ENCODE data around the gene RNF126.
A peak's percentile ranks its signal among the peaks of the same experiment; 100 is the strongest.

Gene RNF126

DNA sequence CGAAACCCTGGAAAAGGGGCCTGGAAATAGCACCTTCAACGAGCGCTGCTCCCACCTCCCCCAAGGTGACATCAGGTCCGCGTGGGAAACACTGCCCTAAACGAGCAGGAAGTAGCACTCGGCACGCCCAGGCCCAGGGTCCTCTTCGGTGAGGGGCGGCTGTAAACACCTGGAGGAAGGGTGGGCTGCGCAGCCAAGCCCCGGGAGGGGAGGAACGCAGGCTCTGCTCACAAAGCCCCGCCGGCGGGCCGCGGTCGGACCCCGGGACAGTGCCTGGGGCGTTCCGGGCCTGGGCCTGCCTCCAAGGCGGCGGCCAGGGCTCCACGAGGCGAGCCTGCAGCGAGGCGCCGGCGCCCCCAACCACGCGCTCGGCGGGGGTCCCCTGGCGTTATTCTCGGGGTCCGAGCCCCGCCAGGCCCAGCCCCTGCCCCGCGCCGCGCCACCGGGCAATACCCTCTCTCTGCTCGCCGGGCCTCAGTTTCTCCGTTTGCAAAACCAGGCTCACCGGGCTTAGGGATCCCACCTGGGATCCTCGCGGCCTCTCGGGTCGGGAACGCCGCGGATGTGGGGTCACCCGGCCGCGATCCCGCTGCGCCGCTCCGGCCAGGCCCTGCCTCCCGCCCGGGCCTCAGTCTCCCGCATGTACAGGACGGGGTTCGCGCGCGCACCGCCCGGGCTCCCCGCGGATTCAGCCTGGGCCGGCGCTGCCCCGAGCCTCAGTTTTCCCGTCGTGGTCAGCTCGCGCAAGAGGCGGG is 630 bp downstream of the RNF126 start:
- peak; percentile 72 for DNase-seq

DNA sequence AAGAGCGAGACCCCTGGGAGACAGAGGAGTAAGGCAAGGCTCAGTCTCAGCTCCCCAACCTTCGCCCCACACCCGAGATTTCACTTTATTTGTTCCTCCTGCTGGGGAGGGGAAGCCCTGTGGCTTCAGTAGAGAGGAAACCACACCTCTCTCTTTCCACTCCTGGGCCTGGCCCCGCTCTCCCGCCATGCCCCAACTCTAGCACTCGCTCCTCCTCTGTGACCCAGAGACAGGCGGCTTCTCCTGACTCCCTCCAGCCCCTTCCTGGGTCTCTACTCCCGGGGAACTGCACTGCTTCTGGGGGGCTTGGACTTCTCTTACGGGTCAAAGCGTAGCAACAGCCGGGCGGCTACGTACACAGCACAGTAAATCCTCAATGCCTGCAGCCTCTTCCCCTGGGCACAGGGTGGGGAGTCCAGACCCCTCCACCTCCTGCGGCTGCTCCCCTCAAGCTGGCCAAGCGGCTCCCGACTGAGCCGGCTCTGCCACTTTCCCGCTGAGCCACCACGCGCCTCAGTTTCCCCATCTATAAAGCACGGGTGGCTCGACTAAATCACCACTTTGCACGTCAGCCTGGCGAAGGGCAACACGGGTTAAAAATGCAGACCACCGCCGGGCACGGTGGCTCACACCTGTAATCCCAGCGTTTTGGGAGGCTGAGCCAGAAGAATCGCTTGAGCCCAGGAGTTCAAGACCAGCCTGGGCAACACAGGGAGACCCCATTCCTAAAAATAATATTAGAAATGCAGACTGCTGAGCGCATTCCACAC is 1.4 kb downstream of the RNF126 start:
- peak; percentile 78 for DNase-seq

DNA sequence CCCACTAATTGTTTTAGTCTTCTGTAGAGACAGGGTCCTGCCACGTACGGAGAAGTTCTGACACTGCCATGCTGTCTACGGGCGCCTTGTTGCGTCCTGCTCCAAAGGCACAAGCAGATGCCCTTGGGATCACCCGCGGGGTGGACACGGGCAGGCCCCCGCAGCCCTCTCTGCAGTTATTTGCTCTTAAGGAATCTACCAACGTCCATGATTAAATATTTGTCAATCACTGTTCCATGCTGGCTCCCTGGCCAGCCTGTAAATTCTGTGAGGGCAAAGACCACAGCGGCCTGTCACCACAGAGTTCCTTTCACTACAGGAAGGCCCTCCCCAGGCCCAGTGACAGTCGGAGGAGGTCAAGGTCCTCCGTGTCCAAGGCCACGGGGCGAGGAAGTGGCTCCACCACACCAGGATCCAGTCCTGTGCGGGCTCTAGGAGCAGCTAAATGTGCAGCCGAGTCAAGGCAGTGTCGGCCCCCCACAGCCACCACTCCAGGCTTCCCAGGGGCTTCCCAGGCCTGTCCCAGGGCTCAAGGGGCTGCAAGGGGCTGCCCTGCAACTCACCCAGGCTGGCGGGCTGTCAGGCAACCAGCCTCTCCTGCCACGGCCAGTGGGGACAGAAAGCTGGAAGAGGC is 2.1 kb downstream of the RNF126 start:
- DNase-seq, result no peak

DNA sequence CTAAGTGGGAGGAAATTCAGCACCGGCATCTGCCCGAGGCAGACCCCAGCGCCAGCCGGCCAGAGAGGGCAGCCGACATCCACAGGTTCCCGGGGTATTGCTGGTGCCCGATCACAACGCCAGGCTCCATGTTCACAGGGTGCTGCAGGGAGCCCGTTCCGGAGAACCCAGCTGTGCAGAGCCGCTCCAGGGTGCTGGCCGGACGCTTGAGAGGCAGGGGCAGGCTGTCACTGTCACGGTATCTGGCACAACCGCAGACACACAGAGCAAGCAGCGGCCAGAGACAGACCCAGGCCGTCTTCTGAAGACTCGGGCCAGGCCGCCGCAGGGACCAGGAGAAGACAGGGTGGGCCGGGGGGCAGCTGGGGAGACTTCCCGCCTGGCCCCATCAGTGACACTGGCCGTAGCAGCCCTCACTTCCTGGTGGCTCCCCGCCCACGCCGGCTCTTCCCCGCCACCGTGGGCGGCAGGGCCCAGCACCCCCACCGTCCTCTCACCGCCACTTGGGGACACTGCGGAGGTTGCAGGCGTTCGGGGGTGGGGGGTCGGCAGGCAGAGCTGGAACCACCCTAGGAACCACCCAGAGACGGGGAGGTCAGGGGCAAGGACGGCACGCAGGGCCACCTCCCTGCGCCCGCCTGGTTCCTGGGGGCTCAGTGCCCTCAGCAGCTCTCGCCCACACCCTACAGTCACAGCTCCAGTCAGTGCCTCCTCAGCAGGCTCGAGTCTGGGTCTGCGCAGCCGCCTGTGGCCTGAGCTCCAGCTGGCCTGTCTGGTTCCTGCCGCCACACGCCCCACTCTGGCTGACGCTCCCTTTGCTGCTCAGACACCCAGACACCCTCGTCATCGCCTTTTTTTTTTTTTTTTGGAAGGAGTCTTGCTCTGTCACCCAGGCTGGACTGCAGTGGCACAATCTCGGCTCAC is 3.8 kb downstream of the RNF126 start:
- peak; percentile 66 for DNase-seq

DNA sequence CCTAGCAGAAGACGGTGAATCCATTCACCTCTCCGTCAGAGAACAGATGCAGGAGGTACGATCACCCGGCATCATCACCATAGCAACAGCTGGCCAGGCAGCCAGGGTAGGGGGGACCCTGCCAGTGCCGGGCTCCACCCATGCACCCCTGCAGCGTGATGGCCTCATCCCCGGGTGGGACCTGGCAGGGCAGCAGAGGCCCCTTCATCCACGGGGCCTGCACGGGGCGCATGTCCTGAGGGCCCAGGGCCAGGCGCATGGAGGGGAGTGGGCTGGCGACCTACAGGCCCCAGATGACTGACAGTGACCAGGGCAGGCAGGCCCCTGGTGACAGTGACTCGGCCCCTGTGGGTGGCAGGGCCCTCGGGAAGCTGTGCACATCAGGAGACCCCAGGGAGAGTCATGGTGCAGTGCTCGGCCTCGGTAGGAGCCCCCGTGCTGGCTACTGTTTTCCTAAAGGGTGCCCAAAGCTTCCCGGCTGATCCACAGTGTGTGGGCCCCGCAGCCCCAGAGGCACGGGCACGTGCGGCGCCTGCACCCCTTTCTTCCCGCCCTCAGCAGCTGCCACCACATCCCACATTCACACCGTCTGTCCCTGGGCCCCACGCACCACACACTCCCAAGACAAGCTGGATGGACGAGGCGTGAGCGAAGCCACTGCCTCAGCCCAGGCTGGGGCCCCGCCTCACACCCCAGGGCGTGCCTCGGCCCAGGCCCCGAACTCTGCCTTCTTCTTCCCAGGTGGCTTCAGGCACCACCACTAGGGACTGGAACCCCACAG is 4.8 kb downstream of the RNF126 start:
- no peak for DNase-seq

DNA sequence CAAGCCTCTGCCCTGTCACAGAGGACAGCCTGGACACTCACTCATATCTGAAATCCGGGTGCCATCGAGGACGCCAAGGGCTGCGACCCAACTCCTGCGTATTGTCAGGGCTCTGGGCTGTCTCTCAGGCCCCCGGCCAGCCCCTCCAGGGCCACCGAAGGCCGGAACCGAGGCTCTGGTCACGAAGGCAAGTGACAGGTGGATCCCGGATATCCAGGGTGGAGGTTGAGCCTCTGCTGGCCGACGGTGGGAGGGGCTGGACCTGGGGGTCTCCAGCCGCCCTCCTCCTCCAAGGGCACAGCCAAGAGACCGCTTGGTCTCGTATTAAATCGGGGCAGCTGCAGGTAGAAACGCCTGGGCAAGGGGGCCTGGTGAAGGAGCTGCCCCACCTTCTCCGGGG is 5.4 kb downstream of the RNF126 start:
- DNase-seq, result no peak

DNA sequence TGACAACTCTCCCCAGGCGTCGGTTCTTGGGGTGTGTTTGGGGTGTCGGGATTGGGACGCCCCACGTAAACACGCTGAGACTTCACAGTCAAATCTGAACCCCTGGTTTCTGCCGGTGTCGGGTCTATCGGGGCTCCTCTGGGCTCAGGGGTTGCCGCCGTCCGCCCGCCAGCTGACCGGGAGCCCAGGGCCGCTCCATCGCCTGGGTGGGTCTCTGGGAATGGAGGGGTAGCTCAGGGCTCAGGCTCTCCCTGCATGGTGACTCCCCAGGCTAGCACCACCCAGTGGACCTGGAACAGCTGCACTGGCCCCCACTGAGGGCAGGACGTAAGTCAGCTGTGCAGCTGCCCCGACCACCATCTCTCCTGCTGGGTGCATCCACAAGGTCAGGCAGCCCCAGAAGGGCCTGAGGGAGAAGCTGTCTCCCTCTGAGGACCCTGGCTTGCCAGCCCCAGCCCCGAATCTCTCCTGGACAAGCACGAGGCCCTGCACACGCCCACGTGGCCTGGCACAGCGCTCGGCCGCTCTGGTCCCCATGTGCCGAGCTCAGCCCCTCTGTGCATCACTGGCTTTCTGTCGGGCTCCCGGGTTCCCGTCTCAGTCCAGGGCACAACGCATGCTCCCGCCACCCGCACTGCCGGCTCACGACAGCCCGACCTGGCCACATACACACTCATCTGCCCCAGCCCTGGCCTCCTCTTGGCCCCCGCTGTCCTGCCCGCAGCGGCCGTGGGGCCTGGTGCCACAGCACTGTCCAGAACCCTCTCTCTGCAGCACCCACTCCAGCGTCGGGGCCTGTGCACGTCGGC is 6.1 kb downstream of the RNF126 start:
- DNase-seq, result no peak

DNA sequence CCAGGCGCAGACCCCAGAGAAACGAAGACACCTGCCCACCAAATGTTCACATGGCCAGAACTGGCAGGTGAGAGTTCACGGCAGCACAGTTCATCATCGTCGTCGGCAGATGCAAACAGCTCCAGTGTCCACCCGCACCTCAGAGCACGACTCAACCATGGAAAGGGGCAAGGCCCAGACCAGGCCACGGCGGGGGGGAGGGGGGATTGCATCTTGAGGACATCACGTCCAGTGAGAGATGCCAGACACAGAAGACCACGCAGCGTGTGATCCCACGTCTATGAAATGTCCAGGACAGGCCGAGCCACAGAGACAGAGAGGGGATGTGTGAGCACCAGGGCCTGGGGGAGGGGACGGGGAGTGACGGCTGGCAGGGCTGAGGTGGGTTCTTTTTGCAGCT is 7.3 kb downstream of the RNF126 start:
- DNase-seq, result no peak

DNA sequence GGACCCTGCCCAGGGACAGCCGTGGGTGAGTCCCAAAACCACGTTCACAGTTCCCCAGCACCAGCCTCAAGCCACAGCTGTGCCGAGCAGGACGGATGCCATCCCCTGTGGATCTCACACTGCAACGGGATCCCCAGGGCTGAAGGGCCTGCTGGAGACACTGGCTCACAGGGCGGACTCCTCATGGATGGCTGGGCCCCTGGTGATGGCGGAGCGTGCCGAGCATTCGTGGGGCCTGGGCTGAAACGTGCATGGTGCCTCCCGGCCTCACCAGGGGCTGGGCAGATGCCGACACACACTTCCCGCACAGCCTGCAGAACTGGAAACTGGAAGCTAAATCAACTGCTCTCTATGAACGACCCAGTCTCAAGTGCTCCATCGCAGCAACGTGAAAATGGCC is 9.6 kb downstream of the RNF126 start:
- no peak for DNase-seq

DNA sequence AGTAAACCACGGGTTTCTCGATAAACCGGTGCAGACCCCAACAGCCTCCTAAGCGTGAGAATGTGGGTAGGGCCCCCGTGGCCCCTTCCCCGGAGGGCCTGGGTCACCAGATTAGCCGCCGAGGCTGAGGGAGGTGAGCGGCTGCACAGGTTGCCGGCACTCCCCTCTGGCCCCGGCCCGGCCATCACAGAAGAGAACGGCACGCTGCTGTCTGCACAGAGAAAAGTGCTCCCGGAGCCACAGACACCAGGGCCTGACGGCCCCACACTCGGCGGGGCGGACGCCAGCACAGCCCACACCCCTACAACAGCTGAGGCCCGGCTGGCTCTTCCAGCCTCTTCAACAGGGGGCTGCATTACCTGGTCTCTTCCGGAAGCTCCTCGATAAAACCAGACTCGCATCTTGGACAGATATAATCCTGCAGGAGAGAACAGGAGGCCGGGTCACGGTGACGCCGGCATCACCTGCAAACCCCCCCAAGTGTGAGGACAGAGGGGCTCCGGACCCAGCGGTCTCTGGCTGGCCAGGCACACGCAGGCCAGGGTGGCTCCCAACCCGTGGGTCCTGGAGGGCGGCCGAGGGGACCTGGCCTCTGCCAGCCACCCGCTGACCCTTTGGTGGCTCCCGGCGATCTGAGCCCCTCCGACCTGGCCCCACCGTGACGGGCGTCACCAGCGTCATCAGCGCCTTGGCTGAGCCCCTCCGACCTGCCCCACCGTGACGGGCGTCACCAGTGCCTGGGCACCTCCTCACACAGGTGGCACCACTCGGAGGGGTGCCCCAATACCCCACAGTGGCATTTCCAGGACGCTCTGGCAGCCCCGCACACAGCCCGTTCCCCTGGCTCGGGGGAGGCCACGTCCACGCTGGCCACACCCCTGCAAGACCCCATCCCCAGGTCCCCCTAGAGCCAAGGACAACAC is 10.3 kb downstream of the RNF126 start:
- no peak for DNase-seq

DNA sequence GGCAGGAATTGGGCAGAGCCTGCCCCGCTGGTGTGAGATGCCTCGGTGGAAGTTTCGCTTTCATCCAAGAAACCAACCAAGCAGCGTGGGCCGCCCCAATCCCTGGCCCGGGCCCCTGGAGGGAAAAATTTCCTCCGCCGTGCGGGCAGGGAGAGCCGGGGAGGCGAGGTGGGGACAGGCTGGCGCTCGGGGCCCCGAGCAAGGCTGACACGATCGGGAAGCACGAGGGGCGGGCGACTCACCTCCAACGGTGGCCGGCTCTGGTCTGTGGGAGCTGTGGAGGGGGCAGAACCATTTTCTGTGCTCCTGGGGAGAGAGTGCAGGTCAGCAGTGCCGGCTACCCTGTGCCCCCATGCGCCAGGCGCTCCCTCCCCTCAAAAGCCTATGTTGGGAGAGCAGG is 11.0 kb downstream of the RNF126 start:
- no peak for DNase-seq

DNA sequence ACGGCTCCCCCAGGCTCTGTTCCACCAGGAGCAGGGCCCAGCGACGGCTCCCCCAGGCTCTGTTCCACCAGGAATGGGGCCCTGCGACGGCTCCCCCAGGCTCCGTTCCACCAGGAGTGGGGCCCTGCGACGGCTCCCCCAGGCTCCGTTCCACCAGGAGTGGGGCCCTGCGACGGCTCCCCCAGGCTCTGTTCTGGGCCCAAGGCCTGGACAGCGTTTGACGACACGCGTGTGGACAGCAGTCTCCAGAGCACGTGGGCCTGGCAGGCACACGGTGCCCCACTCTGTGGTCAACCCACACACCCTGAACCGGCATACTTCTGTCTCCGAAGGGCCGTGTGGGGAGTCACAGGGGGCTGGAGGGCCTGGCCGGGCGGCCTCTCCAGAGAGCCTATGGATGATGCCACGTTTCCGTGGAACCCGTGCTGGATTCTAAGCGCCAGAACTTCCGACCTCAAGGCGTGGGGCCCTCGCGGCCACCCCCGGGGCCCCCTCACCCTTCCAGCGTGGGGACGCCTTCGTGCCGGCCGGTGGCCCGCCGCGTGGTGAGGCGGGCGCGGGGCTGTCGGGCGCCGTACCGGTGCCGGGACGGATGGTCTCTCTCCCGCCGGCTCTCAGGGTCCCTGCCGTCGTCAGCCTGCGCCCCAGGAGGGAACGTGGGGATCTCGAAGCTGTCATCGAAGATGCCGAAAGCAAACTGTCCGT is 11.7 kb downstream of the RNF126 start:
- DNase-seq, result no peak

DNA sequence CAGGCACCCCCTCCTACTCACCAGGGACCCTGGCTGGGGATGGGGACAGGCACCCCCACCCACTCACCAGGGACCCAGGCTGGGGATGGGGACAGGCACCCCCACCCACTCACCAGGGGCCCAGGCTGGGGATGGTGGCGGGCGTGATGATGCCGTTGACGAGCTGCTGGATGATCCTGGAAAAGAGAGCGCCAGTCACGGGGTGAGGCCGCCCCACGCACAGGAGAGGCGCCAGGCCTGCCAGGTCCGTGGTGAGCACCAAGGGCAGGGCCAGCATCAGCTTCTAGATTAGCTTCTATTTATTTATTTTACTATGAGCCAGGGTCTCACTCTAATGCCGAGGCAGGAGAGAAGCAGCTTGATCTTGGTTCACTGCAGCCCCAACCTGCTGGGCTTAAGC is 12.9 kb downstream of the RNF126 start:
- DNase-seq, result no peak

DNA sequence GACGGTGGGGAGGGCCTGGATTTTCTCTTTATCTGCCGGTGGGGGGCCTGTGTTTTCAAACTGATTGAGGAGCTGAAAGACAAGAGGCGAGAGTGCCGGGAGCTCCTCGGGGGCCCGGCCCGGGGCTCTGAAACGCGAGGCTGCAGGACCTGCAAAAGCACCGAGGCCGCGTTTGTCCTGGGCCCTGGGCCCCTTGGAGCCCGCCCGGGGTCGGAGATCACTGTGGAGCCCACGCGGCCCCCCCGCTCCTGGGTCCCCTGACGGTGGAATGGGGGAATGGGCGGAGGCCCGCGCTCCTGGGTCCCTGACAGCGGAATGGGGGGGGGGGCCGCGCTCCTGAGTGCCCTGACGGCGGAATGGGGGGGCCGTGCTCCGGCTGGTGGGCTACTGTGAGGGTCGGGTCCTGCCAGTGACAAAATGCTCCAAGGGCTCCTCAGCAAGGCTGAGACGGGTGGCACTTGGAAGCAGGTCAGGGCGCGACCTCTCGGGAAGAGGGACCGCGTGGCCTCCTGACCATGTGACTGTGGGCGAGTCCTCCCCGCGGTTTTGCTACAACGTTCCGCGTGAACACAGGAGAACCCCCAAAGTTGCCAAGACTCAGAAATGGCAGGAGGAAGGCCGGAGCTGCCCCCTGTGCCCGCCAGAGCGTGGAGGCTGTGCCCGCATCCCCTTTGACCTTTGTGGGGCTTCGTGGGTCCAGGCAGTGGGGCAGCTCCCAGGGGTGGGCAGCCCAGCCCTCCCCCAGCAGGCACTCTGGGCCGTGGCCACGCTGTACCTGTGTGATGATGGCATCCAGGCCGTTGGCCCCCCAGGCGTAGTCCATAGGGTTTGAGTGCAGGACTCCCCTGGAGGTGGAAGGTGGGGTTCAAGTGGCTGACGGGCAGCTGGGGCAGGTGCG is 13.9 kb downstream of the RNF126 start:
- no peak for DNase-seq

DNA sequence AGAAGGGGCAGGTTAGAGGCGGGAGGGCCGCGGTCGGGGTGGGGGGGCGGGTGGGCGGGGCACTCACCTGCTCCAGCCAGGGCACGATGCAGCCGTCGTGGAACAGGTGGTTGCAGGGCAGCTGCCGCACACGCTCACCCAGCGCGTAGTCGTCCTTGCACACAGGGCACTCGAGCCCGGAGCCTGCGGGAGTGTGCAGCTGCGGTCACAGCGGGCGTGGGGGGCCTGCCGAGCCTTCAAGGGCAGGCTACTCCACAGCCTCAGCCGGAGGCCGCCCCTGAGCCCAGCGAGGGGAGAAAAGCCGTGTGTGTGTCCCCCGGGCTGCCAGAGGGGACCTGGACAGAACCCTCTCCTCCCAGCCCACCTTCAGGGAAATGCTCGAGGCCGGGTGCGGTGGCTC is 14.7 kb downstream of the RNF126 start:
- DNase-seq, result no peak

DNA sequence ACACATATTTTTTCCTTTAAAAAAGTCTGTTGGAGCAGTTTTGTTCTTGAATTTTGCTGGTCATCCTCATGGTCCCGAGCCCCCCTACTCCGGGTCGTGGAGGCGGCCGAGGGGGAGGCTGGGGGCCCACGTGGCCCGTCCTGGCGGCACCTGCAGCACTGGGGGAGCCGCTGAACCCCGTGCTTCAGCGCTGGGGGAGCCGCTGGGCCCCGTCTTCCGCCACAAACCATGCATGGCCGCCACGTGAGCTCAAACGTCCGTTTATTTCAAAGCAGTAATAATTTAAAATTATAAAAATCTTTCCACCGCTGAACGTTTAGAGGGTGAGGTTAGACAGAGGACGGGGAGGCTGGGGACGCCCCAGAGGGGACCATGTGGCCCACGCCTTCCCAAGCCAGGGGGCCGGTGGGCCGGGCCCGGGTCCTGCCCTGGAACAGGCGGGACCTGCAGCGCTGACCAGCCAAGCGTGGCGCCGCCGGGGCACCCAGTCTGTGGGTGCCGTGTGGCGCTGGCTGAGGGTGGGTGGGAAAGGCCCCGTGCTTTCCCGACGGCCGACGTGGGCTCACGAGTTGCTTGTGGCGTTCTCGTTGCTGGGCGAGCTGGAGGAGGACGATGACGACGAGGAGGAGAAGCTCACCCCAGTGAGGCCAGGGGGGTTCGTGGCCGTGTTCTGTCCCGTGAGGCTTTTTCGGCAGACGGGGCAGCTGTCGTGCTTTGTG is 15.3 kb downstream of the RNF126 start:
- no peak for DNase-seq

DNA sequence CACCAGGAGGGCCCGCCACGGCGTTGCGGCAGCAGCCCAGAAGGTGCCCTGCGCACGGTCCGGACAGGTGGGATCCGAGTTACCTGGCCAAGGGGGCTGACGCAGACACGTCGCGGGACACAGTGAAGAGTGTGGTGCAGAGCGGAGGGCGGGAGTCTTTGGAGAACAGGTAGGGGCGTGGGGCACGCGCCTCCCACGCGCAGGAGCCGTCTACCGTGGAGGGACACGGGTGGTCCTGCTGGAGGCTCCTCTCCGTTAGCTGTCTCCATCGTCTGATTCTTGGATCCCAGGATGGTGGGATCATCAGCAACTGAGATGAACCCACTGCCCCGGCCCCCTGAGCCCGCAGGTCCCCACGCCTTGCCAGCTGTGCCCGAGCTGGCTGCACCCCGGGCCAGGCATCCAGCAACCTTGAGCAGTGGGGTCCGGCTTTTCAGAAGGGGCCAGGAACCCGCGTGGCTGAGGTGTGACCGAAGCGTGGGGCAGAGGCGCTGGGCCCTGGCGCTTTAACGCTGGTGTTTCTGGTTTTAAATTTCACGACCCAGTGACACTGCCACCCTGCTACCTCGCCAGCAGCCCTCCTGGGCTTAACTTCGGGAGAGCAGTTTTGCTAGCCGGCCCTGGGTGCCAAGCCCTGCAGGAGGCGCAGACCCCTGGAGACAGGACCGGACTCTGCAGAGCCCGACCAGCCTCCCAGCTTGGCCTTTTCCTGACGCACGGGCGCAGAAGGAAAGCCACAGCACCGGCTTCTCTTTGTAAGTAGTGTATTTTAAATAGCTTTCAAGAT is 16.0 kb downstream of the RNF126 start:
- no peak for DNase-seq
